K562 (cell line): ENCODE results near the gene EZH1. TPM values are rescaled to one million over a fixed set of nuclear protein-coding genes. Genes with fewer than 3 reads are reported as not detected.

Experiments used
- CHD4 ChIP-seq: fragments of 200-600 bp; sonication (generic); IDR thresholded peaks from 3 replicates; pipeline ENCODE4 v1.6.1; 2012; ENCODE audit warnings: low read depth, mild to moderate bottlenecking, mixed read lengths, low read length, inconsistent platforms; ENCODE audit not compliant: insufficient read depth, insufficient replicate concordance, poor library complexity, severe bottlenecking
- DMBX1 ChIP-seq: fragments of 250-450 bp; sonication (Bioruptor Pico); IDR thresholded peaks from 2 replicates; pipeline ENCODE4 v1.8.0; 2022; ENCODE audit warnings: inconsistent platforms, mild to moderate bottlenecking, moderate library complexity, borderline replicate concordance
- GATA2 ChIP-seq: sonication (generic); formaldehyde crosslinking; IDR thresholded peaks from 2 replicates; pipeline ENCODE4 v1.4.0; 2020; ENCODE audit warnings: mild to moderate bottlenecking, missing genetic modification reagents
- HCFC1 ChIP-seq: IDR thresholded peaks from 2 replicates; pipeline ENCODE4 v1.6.1; 2012; ENCODE audit warnings: low read depth, low read length, improper control_type of control experiment
- HSF4 ChIP-seq: fragments of 250-450 bp; sonication (Bioruptor Pico); IDR thresholded peaks from 2 replicates; pipeline ENCODE4 v2.1.2; 2022; ENCODE audit warnings: mild to moderate bottlenecking, moderate library complexity, borderline replicate concordance
- ILF3 ChIP-seq: fragments of 450-650 bp; IDR thresholded peaks from 2 replicates; pipeline ENCODE4 v1.6.1; 2018; ENCODE audit warnings: antibody characterized with exemption, mild to moderate bottlenecking, moderate library complexity, borderline replicate concordance
- L3MBTL2 ChIP-seq: fragments of 450-650 bp; IDR thresholded peaks from 2 replicates; pipeline ENCODE4 v1.6.1; 2016; ENCODE audit warnings: mild to moderate bottlenecking, moderate library complexity
- SMAD2 ChIP-seq: fragments of 150-350 bp; IDR thresholded peaks from 2 replicates; pipeline ENCODE4 v1.6.1; 2014; ENCODE audit warnings: low read depth, mild to moderate bottlenecking, low read length
- TARDBP ChIP-seq: fragments of 450-650 bp; IDR thresholded peaks from 2 replicates; pipeline ENCODE4 v1.6.1; 2016
- TRIM28 ChIP-seq: fragments of 450-650 bp; IDR thresholded peaks from 2 replicates; pipeline ENCODE4 v1.6.1; 2017
- ZBTB1 ChIP-seq: sonication (generic); formaldehyde crosslinking; IDR thresholded peaks from 2 replicates; pipeline ENCODE4 v1.8.1; 2023; ENCODE audit warnings: missing genetic modification reagents, low read depth, mild to moderate bottlenecking, borderline replicate concordance
- ZBTB7A ChIP-seq: IDR thresholded peaks from 2 replicates; pipeline ENCODE4 v1.6.1; 2011; ENCODE audit warnings: low read depth, mild to moderate bottlenecking, low read length, moderate library complexity, borderline replicate concordance; ENCODE audit not compliant: control insufficient read depth
- ZNF239 ChIP-seq: fragments of 250-450 bp; sonication (Bioruptor Pico); IDR thresholded peaks from 2 replicates; pipeline ENCODE4 v1.4.0; 2020; ENCODE audit warnings: mild to moderate bottlenecking
- polyA plus RNA-seq, 8 experiments: library from polyadenylated mRNA; depleted of rRNA in 4 of 8; stranded (reverse) in 5 of 8; unstranded in 3 of 8; fragments of >200 nt; fragmentation: Nextera tagmentation in 2 of 8; fragmentation: Illumina TruSeq in 1 of 8; extraction: Ambion mirVana in 2 of 8; extraction: Trizol in 1 of 8; gene quantifications; 2 replicates each; pipeline versions ENCODE4 v1.2.1 to v1.2.3, GENCODE V29; 2011 to 2014; ENCODE audit warnings: inconsistent platforms in 1 of 8, missing spikeins in 1 of 8
- total RNA-seq, 7 experiments: library from RNA; depleted of rRNA in 6 of 7; stranded (reverse); fragments of >200 nt in 6 of 7; fragmentation: Illumina TruSeq in 2 of 7; extraction: Trizol in 2 of 7; gene quantifications; 2 replicates each; pipeline versions ENCODE4 v1.2.1 to v1.2.3, GENCODE V29; 2011 to 2021; ENCODE audit warnings: low replicate concordance in 1 of 7
- TF ChIP-seq, protein P1 (sequence below): sonication (generic); formaldehyde crosslinking; IDR thresholded peaks from 2 replicates; pipeline ENCODE4 v1.9.0; 2022; ENCODE audit warnings: mild to moderate bottlenecking, missing genetic modification reagents
- TF ChIP-seq, protein P2 (sequence below), 2 experiments: fragments of 200-800 bp in 1 of 2; sonication (Bioruptor generic) in 1 of 2; sonication (generic) in 1 of 2; formaldehyde crosslinking in 1 of 2; IDR thresholded peaks in 1 of 2; conservative IDR thresholded peaks in 1 of 2; 2 replicates each; pipeline versions ENCODE4 v1.5.0 to v1.6.1; 2016 to 2020; ENCODE audit warnings: missing compliant biosample characterization in 1 of 2, missing genetic modification characterization in 1 of 2, missing genetic modification reagents in 1 of 2
- TF ChIP-seq, protein P3 (sequence below): fragments of 250-450 bp; sonication (Bioruptor Pico); IDR thresholded peaks from 2 replicates; pipeline ENCODE4 v1.5.0; 2022; ENCODE audit warnings: mild to moderate bottlenecking
- TF ChIP-seq, protein P4 (sequence below): fragments of 450-650 bp; IDR thresholded peaks from 2 replicates; pipeline ENCODE4 v1.6.1; 2016; ENCODE audit warnings: borderline replicate concordance
- TF ChIP-seq, protein P5 (sequence below): fragments of 450-650 bp; IDR thresholded peaks from 2 replicates; pipeline ENCODE4 v1.6.1; 2016; ENCODE audit warnings: low read depth, mild to moderate bottlenecking, moderate library complexity
- TF ChIP-seq, protein P6 (sequence below): fragments of 250-450 bp; sonication (Bioruptor Pico); IDR thresholded peaks from 2 replicates; pipeline ENCODE4 v1.9.0; 2021; ENCODE audit warnings: mild to moderate bottlenecking, inconsistent platforms

Gene EZH1
- total and polyA plus RNA-seq, 9 of the 15 experiments (the other 6 are each of a cell fraction or from before 2014, with no cell fraction given) = 8.6 to 40.8 (median 22.9) TPM

DNA sequence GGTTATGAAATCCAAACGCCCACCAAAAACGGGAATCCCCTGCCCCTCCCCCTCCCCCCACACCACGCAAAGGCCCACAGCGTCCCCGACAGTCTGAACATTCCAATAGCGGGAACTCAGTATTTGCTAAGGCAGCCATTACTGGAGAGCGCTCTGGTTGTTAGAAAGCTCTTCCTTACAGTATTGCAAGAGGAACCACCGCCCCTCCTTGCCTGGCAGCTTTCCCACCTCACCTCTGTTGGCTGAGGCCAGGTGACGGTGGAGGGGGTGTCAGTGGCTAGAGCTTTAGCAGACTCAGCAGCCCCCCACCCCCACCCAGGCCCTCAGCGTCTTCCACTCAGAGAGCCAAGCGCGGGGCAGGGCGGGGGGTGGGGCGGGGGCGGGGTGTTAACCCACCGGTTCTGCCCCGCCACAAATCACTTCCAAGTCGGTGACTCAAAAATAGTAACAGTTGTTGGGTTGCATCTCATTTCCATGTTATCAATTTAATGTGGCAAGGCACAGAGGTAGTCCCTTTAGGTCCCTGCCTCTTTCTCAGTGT lies 65.8 kb downstream of the EZH1 start (continued):
- TF ChIP-seq GATA2 (CRISPR knock-in tag) = no peak
- no peak for TF ChIP-seq HSF4
- no peak for TF ChIP-seq TRIM28
- no peak for TF ChIP-seq DMBX1 (CRISPR knock-in tag)
- TF ChIP-seq ILF3 = no peak
- TF ChIP-seq L3MBTL2 = no peak
- TF ChIP-seq ZBTB1 (CRISPR knock-in tag) = no peak
- no peak for TF ChIP-seq HCFC1
- no peak for TF ChIP-seq CHD4
- TF ChIP-seq, protein P1, sequence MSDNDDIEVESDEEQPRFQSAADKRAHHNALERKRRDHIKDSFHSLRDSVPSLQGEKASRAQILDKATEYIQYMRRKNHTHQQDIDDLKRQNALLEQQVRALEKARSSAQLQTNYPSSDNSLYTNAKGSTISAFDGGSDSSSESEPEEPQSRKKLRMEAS (CRISPR knock-in tag) = no peak
- no peak for TF ChIP-seq SMAD2
- TF ChIP-seq, protein P2, sequence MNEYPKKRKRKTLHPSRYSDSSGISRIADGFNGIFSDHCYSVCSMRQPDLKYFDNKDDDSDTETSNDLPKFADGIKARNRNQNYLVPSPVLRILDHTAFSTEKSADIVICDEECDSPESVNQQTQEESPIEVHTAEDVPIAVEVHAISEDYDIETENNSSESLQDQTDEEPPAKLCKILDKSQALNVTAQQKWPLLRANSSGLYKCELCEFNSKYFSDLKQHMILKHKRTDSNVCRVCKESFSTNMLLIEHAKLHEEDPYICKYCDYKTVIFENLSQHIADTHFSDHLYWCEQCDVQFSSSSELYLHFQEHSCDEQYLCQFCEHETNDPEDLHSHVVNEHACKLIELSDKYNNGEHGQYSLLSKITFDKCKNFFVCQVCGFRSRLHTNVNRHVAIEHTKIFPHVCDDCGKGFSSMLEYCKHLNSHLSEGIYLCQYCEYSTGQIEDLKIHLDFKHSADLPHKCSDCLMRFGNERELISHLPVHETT (CRISPR knock-in tag; conservative IDR thresholded peaks at IDR 0.05 in 1 of 2, IDR thresholded peaks at IDR 0.05 in 1 of 2) = no peak
- no peak for TF ChIP-seq TARDBP
- no peak for TF ChIP-seq ZNF239
- TF ChIP-seq ZBTB7A = peak; percentile 56; the same call in 1 of the 2 replicates
- TF ChIP-seq, protein P3, sequence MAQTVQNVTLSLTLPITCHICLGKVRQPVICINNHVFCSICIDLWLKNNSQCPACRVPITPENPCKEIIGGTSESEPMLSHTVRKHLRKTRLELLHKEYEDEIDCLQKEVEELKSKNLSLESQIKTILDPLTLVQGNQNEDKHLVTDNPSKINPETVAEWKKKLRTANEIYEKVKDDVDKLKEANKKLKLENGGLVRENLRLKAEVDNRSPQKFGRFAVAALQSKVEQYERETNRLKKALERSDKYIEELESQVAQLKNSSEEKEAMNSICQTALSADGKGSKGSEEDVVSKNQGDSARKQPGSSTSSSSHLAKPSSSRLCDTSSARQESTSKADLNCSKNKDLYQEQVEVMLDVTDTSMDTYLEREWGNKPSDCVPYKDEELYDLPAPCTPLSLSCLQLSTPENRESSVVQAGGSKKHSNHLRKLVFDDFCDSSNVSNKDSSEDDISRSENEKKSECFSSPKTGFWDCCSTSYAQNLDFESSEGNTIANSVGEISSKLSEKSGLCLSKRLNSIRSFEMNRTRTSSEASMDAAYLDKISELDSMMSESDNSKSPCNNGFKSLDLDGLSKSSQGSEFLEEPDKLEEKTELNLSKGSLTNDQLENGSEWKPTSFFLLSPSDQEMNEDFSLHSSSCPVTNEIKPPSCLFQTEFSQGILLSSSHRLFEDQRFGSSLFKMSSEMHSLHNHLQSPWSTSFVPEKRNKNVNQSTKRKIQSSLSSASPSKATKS (CRISPR knock-in tag) = no peak
- TF ChIP-seq, protein P4, sequence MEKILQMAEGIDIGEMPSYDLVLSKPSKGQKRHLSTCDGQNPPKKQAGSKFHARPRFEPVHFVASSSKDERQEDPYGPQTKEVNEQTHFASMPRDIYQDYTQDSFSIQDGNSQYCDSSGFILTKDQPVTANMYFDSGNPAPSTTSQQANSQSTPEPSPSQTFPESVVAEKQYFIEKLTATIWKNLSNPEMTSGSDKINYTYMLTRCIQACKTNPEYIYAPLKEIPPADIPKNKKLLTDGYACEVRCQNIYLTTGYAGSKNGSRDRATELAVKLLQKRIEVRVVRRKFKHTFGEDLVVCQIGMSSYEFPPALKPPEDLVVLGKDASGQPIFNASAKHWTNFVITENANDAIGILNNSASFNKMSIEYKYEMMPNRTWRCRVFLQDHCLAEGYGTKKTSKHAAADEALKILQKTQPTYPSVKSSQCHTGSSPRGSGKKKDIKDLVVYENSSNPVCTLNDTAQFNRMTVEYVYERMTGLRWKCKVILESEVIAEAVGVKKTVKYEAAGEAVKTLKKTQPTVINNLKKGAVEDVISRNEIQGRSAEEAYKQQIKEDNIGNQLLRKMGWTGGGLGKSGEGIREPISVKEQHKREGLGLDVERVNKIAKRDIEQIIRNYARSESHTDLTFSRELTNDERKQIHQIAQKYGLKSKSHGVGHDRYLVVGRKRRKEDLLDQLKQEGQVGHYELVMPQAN = no peak
- TF ChIP-seq, protein P5, sequence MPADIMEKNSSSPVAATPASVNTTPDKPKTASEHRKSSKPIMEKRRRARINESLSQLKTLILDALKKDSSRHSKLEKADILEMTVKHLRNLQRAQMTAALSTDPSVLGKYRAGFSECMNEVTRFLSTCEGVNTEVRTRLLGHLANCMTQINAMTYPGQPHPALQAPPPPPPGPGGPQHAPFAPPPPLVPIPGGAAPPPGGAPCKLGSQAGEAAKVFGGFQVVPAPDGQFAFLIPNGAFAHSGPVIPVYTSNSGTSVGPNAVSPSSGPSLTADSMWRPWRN = no peak
- TF ChIP-seq, protein P6, sequence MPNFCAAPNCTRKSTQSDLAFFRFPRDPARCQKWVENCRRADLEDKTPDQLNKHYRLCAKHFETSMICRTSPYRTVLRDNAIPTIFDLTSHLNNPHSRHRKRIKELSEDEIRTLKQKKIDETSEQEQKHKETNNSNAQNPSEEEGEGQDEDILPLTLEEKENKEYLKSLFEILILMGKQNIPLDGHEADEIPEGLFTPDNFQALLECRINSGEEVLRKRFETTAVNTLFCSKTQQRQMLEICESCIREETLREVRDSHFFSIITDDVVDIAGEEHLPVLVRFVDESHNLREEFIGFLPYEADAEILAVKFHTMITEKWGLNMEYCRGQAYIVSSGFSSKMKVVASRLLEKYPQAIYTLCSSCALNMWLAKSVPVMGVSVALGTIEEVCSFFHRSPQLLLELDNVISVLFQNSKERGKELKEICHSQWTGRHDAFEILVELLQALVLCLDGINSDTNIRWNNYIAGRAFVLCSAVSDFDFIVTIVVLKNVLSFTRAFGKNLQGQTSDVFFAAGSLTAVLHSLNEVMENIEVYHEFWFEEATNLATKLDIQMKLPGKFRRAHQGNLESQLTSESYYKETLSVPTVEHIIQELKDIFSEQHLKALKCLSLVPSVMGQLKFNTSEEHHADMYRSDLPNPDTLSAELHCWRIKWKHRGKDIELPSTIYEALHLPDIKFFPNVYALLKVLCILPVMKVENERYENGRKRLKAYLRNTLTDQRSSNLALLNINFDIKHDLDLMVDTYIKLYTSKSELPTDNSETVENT = no peak
